GM21576 (cell line): ENCODE measurements around the gene LOXL3.

ENCODE experiments used
- ATAC-seq: cut with Tn5 transposase; IDR thresholded peaks from one replicate; pipeline ENCODE4 v1.9.1; 2021; ENCODE audit warnings: mild to moderate bottlenecking, moderate library complexity; ENCODE audit not compliant: unreplicated experiment

Gene LOXL3

DNA sequence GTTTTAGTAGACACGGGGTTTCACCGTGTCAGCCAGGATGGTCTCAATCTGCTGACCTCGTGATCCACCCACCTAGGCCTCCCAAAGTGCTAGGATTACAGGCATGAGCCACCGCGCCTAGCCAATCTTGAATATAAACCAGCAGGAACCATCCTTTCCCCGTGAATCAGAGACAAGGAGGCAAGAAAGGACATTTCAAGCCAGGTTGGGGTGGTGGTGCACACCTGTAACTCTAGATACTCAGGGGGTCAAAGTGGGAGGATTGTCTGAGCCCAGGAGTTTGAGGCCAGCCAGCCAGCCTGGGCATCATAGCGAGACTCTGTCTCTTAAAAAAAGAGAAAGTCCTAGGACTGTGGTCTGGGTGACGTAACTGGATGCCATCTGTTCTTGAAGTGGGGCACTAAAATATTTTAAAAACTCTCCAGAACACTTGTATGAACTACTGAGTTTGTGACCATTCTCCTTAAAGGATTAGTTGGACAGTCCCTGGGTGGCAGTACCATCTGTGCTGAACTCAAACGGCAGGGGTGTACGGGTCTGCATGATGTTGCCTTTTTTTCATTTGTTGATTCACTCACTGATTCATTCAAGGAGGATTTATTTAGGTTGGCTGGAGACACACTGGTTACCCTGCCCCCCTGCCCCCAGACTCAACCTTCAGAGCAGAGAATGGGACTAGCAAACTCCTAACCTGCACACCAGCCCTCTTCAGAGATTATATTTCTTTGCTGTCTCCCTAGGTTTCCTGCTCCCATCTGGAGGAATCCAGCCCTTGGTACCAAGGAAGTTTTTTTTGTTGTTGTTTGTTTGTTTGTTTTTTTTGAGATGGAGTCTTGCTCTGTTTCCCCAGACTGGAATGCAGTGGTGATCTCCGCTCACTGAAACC is 42.4 kb downstream of the LOXL3 start:
- no peak for ATAC-seq

DNA sequence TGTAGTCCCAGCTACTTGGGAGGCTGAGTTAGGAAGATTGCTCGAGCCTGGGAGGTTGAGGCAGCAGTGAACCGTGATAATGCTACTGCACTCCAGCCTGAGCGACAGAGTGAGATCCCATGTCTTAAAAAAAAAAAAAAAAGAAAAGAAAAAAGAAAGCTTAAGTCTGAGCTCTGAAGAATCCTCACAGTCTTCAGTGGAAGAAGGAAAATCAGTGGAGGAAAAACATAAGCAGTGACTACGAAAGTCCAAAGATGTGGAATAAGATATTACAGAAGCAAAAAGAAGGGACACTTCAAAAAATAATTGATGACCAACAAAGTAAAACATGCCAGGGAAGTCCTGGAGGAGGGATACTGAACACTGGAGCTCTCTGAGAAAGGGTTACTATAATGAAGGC is 43.5 kb downstream of the LOXL3 start:
- ATAC-seq, result no peak

DNA sequence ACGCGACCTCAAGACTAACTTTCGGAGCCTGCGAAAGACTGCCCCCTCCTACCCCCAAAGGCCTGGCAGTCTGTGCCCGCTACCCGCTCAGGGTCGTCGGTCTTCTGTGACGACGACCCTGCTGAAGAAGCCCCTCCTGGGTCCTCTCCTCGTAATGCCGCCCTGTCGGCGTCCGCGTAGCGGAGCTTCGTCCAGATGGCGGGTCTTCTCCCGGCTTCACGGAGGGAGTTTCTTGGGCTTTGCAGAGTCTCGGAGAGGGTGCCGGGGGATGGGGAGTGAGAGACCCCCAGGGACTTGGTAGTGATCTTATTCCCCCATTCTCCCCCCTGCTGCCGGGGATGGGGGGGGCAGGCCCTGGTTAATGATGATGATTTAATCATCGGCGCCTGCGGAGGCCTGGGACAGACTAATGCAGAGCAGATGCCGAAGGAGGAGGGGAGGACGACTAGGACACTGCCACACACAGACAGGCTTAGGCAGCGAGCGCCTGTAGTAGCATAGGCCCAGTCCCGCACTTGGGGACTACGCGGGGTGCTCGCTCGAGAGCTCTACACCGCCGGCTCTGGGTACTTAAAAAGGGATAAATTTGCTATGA is 45.7 kb downstream of the LOXL3 start:
- ATAC-seq, result peak; percentile 12

- peak; percentile 85 for ATAC-seq
Measured at GRCh38 chr2:74507145-74507925, 46.4 kb downstream of the LOXL3 start, which contains the start of gene PCGF1. PCGF1 (minus strand) TSS chr2:74507695; CDS start chr2:74507668, 27 bp downstream.

GRCh38 chr2:74505448-74506246 is 48.1 kb downstream of the LOXL3 start:
- ATAC-seq, result no peak

GRCh38 chr2:74504591-74504990 is 49.2 kb downstream of the LOXL3 start:
- no peak for ATAC-seq

DNA sequence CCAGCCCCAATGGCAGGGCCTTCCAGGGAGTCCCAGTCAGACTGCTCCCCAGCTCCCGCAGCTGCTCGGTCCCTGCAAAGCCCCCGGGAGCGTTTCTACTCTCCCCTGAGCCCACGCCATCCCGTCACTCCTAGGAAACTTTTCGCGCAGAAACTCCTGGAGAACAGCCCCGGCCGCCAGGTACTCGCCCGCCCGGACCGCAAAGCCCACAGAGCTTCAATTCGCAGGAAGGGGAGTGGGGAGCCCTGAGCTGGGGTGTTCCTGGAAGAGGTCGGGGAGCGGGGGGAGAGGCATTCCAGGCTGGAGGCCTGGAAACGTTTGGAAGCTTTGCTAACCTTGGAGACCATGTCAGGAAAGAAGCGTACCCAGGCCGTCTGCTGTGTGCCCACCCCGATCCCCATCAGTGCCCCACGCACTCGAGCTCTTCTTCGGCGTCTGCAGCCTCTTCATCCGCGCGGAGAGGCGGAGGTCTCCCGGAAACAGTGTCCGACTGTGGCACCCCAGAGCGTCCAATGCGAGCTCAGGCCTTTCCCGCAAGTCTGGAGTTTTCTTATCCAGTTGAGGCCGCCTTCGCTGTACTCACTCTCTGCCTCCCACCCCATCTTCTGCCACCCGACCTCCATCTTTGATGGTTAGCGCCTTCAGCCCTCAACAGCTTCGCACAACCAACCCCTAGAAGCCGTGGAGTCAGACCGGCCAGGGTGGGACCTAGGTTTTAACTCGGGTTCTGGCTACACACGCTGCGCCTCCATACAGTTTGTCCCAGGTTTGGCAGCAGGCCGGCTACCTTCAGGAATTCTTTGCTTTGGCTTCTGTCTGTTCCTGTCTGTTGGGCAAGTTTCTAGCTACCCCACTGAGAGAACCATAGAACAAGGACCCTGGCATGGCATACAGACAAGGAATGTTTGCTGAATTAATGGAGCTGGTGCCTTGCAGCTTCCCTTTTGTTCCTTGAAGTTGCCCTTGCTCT is 50.0 kb downstream of the LOXL3 start:
- ATAC-seq, result no peak

- no peak for ATAC-seq
Measured at GRCh38 chr2:74502720-74503505, 50.8 kb downstream of the LOXL3 start.

DNA sequence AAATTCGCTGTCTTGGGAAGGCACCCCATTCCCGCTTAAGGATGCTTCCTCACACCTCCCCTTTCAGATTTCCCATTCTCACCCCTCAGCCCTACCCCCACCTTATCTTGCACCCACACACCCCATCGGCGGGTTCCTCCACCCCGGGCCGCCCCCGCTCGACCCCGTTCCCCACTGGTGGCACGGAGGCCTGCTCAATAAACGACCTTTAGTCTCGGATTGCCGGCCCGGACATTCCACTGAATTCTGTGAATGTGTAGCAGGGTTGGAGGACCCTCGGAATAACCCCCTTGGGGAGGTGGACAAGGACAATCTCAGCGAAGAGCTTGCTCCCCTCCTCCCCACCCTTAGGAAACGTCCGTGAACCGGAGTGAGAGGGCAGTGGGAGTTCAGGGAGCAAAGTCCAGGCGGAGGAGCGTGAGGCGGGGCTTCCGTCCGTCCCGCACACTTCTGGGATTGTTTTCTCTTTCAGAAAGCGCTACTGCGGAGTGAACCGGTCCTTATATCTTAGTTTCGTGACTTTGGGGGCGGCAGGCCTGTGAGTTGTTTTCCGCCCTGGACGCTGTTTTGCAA is 51.5 kb downstream of the LOXL3 start:
- ATAC-seq, result no peak

DNA sequence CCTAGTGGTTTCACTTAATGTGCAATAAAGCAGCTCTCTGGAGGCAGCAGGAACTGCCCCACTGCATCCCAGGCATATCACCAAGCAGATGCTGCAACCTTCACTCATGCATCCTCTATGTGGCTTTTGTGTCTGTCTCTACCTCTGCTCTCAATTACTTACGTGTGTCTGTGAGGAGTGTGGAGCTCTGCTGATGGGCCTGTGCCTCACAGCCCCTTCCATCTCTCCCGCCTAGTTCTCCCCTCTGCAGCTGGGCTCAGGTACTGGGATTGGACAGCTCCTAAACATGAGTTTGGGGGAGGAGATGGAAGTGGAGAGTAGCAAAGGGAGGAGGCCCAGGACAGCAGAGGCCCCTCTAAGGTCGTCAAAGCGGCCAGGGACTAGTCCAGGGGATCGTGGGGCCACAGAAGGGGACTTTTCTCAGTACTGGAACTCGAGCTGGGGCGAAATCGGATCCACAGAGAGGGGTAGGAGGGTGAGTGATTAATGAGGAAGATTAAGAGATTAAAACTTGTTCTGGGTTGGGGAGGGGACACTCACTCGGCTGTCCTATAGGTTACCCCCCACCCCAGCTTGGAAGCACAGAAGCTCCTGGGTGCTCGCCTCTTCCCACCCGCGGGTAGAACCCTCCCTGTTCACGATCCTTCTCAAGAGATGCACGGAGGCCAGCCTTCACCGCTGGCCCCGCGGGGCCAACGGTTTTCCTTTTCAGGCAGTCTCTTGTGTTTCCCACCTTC is 52.2 kb downstream of the LOXL3 start:
- ATAC-seq, result no peak

DNA sequence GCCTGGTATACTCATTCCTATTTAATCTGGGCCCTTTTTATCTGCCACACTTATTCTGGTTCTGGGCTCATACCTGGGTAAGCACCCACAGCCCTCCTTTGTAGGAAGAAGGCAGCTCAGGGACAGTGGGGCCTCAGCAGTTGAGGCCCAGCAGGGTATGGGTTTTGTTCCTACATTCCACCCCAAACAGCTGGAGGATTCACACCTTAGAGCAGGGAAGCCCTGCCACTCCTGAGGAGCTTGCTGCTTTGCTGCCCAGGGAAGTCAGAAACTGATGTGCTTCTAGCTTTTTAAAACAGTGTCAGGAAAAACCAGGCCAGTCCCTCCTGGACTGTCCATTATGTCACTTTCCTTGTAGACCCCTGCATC is 53.2 kb downstream of the LOXL3 start:
- ATAC-seq, result no peak

DNA sequence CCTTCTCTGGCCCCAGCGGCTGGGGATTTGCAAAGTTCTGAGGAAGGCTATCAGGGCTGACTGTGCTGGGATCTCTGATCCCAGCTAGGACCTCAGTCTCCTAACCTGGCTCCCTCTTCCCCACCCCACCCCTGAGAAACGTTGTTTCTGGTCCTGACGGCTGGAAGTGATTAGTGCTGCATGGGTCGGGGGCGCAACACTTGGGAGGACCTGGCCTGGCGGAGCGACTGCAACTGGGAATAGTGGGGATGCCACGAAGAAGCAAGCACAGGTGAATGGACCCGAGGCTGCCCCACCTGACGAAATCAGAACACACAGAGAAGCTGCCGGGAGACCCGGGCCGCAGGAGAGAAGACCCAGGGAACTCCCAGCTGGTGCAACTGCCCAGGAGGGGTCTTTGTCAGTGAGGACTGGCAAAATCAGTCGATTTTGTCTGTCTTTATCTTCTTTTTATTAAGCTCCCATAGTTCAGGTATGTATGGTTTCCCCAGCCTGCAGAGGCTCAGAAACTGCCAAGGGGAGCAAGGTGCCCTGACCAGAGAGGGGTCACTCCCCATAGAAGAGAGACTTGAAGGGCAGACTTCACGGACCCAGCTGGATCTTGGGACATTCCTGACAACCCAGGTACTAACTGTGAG is 53.7 kb downstream of the LOXL3 start:
- ATAC-seq, result no peak

- ATAC-seq, result no peak
Measured at GRCh38 chr2:74499267-74499939, 54.3 kb downstream of the LOXL3 start, which contains the start of gene LBX2. LBX2 (minus strand) TSS chr2:74499603; CDS start chr2:74499537, 66 bp downstream.

- no peak for ATAC-seq
Measured at GRCh38 chr2:74498500-74499266, 55.1 kb downstream of the LOXL3 start.

- no peak for ATAC-seq
Measured at GRCh38 chr2:74497777-74498499, 55.8 kb downstream of the LOXL3 start.
